Loucy (cell line): ENCODE data around the gene FOXL1.

ENCODE experiments used
- H2AFZ ChIP-seq: fragments of 200-600 bp; sonication (generic); 2 replicates; pipeline ENCODE4 v1.6.0; 2016; ENCODE audit warnings: antibody characterized with exemption, mild to moderate bottlenecking, low read length, moderate library complexity
- H3F3A ChIP-seq: fragments of 200-600 bp; 2 replicates; pipeline ENCODE4 v1.6.0; 2016; ENCODE audit warnings: antibody characterized with exemption, low read depth, mild to moderate bottlenecking
- H3K27me3 ChIP-seq: fragments of 200-600 bp; sonication (generic); 2 replicates; pipeline ENCODE4 v1.6.1; 2014; ENCODE audit warnings: low read length, mild to moderate bottlenecking; ENCODE audit not compliant: insufficient read depth, poor library complexity, severe bottlenecking
- H3K36me3 ChIP-seq: fragments of 200-600 bp; sonication (generic); 2 replicates; pipeline ENCODE4 v1.6.1; 2016; ENCODE audit warnings: low read length; ENCODE audit not compliant: insufficient read depth
- H3K4me1 ChIP-seq: fragments of 200-600 bp; sonication (generic); 2 replicates; pipeline ENCODE4 v1.5.1; 2014; ENCODE audit warnings: low read length, mild to moderate bottlenecking; ENCODE audit not compliant: insufficient read depth, poor library complexity, severe bottlenecking
- H3K4me2 ChIP-seq: fragments of 200-600 bp; sonication (generic); 2 replicates; pipeline ENCODE4 v1.6.0; 2014; ENCODE audit warnings: antibody characterized with exemption, low read length, low read depth, mild to moderate bottlenecking; ENCODE audit not compliant: poor library complexity, severe bottlenecking
- H3K4me3 ChIP-seq: fragments of 200-600 bp; sonication (generic); 2 replicates; pipeline ENCODE4 v1.5.1; 2014; ENCODE audit warnings: low read length, mild to moderate bottlenecking, mixed read lengths; ENCODE audit not compliant: poor library complexity, severe bottlenecking
- H3K79me2 ChIP-seq: fragments of 200-600 bp; sonication (generic); 2 replicates; pipeline ENCODE4 v1.6.1; 2014; ENCODE audit warnings: low read length; ENCODE audit not compliant: insufficient read depth
- H3K9ac ChIP-seq: fragments of 200-600 bp; sonication (generic); 2 replicates; pipeline ENCODE4 v1.6.0; 2014; ENCODE audit warnings: mild to moderate bottlenecking, low read depth, low read length, moderate library complexity; ENCODE audit not compliant: poor library complexity, severe bottlenecking
- H3K9me2 ChIP-seq: fragments of 200-600 bp; sonication (generic); replicated peaks from 2 replicates; pipeline ENCODE4 v1.6.1; 2016; ENCODE audit warnings: low read depth, low read length, mixed read lengths
- H3K9me3 ChIP-seq: fragments of 200-600 bp; sonication (generic); 2 replicates; pipeline ENCODE4 v1.6.1; 2014; ENCODE audit warnings: mild to moderate bottlenecking, antibody characterized with exemption, low read length, low read depth; ENCODE audit not compliant: insufficient read depth
- H4K20me1 ChIP-seq: fragments of 200-600 bp; sonication (generic); 2 replicates; pipeline ENCODE4 v1.6.0; 2014; ENCODE audit warnings: antibody characterized with exemption, low read length, mild to moderate bottlenecking; ENCODE audit not compliant: insufficient read depth, poor library complexity, severe bottlenecking
- CTCF ChIP-seq: fragments of 200-600 bp; sonication (generic); conservative IDR thresholded peaks from 2 replicates; pipeline ENCODE4 v1.5.1; 2014; ENCODE audit warnings: mild to moderate bottlenecking, antibody characterized with exemption, low read length
- EZH2phosphoT487 ChIP-seq: fragments of 200-600 bp; IDR thresholded peaks from 2 replicates; pipeline ENCODE4 v1.6.1; 2018; ENCODE audit warnings: antibody characterized with exemption, mild to moderate bottlenecking, moderate library complexity, borderline replicate concordance

The FOXL1 gene

GRCh38 chr16:86531191-86531545 is 47.2 kb upstream of the FOXL1 start:
- H3K4me1 ChIP-seq: no peaks in the 10 kb centered on the region
- H3K27me3 ChIP-seq: no peaks in the 10 kb centered on the region
- H3K4me3 ChIP-seq: no peak overlapping the region
- no peaks in the 10 kb centered on the region for H3K9me3 ChIP-seq
- no peaks in the 10 kb centered on the region for H3K79me2 ChIP-seq
- no peaks in the 10 kb centered on the region for H4K20me1 ChIP-seq
- no peaks in the 10 kb centered on the region for H3K9me2 ChIP-seq
- no peak for TF ChIP-seq CTCF
- no peak for TF ChIP-seq EZH2phosphoT487
- no peak overlapping the region for H2AFZ ChIP-seq
- no peak overlapping the region for H3K4me2 ChIP-seq
- no peaks in the 10 kb centered on the region for H3K36me3 ChIP-seq
- no peak overlapping the region for H3K9ac ChIP-seq
- H3F3A ChIP-seq: no peaks in the 10 kb centered on the region

- TF ChIP-seq CTCF: no peak
- no peak for TF ChIP-seq EZH2phosphoT487
- Histone ChIP-seq H2AFZ (no peak overlapping the region), H4K20me1 (no peaks in the 10 kb centered on the region), H3K9ac (no peak overlapping the region), H3K9me3 (no peaks in the 10 kb centered on the region), H3K4me3 (no peak overlapping the region), H3K27me3 (no peaks in the 10 kb centered on the region), H3K4me1 (no peaks in the 10 kb centered on the region), H3K9me2 (no peaks in the 10 kb centered on the region), H3K36me3 (no peaks in the 10 kb centered on the region), H3K4me2 (no peak overlapping the region), H3F3A (no peaks in the 10 kb centered on the region), H3K79me2 (no peaks in the 10 kb centered on the region)
Measured at GRCh38 chr16:86531641-86532525, 46.5 kb upstream of the FOXL1 start.

GRCh38 chr16:86532526-86532815 is 45.9 kb upstream of the FOXL1 start:
- no peaks in the 10 kb centered on the region for H4K20me1 ChIP-seq
- no peaks in the 10 kb centered on the region for H3K4me1 ChIP-seq
- no peak overlapping the region for H3K9ac ChIP-seq
- H3K79me2 ChIP-seq: no peaks in the 10 kb centered on the region
- H3K4me2 ChIP-seq: no peak overlapping the region
- no peaks in the 10 kb centered on the region for H3F3A ChIP-seq
- H3K27me3 ChIP-seq: no peaks in the 10 kb centered on the region
- no peaks in the 10 kb centered on the region for H3K9me2 ChIP-seq
- H3K9me3 ChIP-seq: no peaks in the 10 kb centered on the region
- no peaks in the 10 kb centered on the region for H3K36me3 ChIP-seq
- no peak overlapping the region for H2AFZ ChIP-seq
- H3K4me3 ChIP-seq: no peak overlapping the region
- TF ChIP-seq CTCF (no peak), EZH2phosphoT487 (no peak)
